HG03432 (cell line): ENCODE results near the gene INF2.

Experiments
- ATAC-seq: cut with Tn5 transposase; IDR thresholded peaks from one replicate; pipeline ENCODE4 v1.9.1; 2021; ENCODE audit warnings: mild to moderate bottlenecking, moderate library complexity; ENCODE audit not compliant: unreplicated experiment

Gene INF2

DNA sequence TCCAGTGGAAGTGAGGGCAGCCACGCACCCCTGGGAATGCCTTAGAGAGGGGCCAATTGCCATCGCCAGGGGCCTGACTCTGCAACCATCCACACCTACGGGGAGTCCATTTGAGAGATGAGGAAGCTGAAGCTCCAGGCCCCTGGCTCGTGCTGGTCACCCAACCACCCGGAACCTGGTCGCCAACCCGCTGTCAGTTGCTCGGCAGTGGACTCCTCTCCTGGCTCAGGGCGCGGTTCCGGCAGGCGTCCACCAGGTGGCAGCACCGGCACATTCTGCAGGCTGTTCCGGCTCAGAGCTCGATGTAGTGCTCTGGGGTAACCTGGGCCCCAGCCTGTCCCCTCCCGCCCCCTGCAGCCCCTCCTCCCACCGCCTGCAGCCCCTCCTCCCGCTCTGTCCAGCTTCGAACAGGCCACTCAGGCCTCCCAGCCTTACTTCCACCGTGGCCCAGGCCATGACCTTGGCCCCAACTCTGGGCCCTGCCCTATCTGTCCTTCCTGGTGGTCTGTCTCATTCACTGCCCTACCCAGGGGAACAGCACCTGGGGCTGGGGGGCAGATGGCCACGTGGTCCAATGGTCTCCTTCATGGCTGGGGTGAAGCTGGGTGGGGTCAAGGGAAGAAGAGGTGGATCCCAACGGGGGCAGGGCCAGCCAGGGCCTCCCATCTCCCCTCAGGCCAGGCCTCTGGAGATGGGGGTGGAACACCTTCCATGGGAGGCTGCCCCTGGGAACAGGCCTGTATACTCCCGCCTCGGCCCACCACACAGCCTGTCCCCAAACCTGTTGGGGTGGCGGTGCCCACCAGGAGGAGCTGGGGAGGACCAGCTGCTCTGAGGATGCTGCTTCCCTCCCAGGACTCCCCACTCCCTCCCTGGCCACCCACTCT is 79.3 kb downstream of the INF2 start:
- peak; percentile 79 for ATAC-seq

GRCh38 chr14:104769324-104770071 is 80.1 kb downstream of the INF2 start:
- ATAC-seq: no peak

GRCh38 chr14:104770072-104770579 is 80.7 kb downstream of the INF2 start:
- ATAC-seq: no peak

DNA sequence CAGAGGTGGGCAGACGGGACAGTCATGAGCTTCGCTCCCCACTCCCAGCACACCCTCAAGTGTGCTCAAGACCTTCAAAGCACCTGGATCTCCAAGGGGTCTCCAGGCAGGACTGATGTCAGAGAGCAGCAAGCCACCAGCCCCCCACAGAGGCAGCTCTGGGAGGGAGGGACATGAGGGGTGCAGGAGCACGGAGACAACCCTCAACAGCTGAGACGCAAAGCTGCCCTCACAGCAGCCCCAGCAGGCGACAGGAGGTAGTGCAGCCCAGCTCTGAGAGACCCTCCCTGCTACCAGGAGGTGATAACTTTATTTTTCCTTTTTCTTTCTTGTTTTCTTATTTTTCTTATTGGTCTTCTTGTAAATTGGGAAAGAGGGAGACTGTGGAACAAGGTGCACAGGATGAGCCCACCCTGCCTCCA is 81.4 kb downstream of the INF2 start:
- no peak for ATAC-seq

DNA sequence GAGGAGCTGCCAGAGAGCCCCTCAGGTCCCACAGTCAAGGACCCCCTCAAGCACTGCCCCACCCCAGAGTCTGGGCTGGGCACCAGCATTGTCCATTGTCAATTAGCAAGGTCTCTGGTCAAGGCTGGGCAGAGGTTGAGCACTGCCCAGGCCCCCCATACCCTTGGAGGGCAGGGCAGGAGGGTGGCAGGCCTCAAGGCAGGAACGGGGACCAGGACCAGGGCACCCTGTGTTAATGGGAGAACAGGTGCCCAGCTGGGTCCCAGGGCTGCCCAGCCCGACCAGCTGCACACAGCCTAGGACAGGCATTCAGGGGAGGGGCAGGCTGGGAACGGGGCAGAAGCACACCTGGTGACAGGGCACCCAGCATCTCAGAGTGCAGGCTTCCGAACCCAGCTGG is 82.0 kb downstream of the INF2 start:
- no peak for ATAC-seq
